Fibroblast of lung (primary cell): ENCODE measurements around the gene ACBD5. TPM values are rescaled to one million over a fixed set of nuclear protein-coding genes. Genes with fewer than 3 reads are reported as not detected.

Source experiments
- DNase-seq, 2 donors: peaks; one replicate each; pipeline versions ENCODE4 v3.0.0 to v3.0.0-alpha.2; 2010; ENCODE audit warnings: low read depth in 2 of 2
- H2AFZ ChIP-seq: 2 replicates; pipeline ENCODE4 v1.5.1; 2012; ENCODE audit warnings: low read length, control low read depth, inconsistent platforms
- H3K27ac ChIP-seq: 2 replicates; pipeline ENCODE4 v1.5.1; 2011; ENCODE audit warnings: low read length, control low read depth; ENCODE audit not compliant: insufficient read depth
- H3K27me3 ChIP-seq: 2 replicates; pipeline ENCODE4 v1.5.1; 2011; ENCODE audit warnings: mild to moderate bottlenecking, low read length; ENCODE audit not compliant: control insufficient read depth, insufficient read depth
- H3K36me3 ChIP-seq: 2 replicates; pipeline ENCODE4 v1.5.1; 2011; ENCODE audit warnings: low read length; ENCODE audit not compliant: control insufficient read depth, insufficient read depth
- H3K4me1 ChIP-seq: 2 replicates; pipeline ENCODE4 v1.5.1; 2011; ENCODE audit warnings: low read length; ENCODE audit not compliant: control insufficient read depth, insufficient read depth; ENCODE audit errors: extremely low read depth
- H3K4me2 ChIP-seq: 2 replicates; pipeline ENCODE4 v1.5.1; 2011; ENCODE audit warnings: low read length, control low read depth; ENCODE audit not compliant: insufficient read depth; ENCODE audit errors: extremely low read depth
- H3K4me3 ChIP-seq, 4 experiments: fragments of 200-600 bp in 1 of 4; sonication (generic) in 1 of 4; replicated peaks in 1 of 4; 2 replicates each; pipeline ENCODE4 v1.5.1; 2011 to 2016; ENCODE audit warnings: low read length in 4 of 4, low read depth in 3 of 4, mild to moderate bottlenecking in 3 of 4, control low read depth in 2 of 4, inconsistent platforms in 1 of 4, mixed read lengths in 1 of 4; ENCODE audit not compliant: insufficient read depth in 1 of 4; ENCODE audit errors: control extremely low read depth in 1 of 4
- H3K79me2 ChIP-seq: 2 replicates; pipeline ENCODE4 v1.5.1; 2012; ENCODE audit warnings: mild to moderate bottlenecking, low read length, inconsistent platforms; ENCODE audit not compliant: control insufficient read depth, insufficient read depth
- H3K9ac ChIP-seq: 2 replicates; pipeline ENCODE4 v1.5.1; 2011; ENCODE audit warnings: mild to moderate bottlenecking, low read length, control low read depth; ENCODE audit not compliant: insufficient read depth
- H3K9me3 ChIP-seq: 2 replicates; pipeline ENCODE4 v1.5.1; 2012; ENCODE audit warnings: low read depth, low read length; ENCODE audit not compliant: control insufficient read depth, insufficient read depth
- H4K20me1 ChIP-seq: 2 replicates; pipeline ENCODE4 v1.5.1; 2011; ENCODE audit warnings: low read length; ENCODE audit not compliant: control insufficient read depth, insufficient read depth; ENCODE audit errors: extremely low read depth
- CTCF ChIP-seq, 2 donors: IDR thresholded peaks in 1 of 2; conservative IDR thresholded peaks in 1 of 2; 1 replicate in 1 of 2; 2 replicates in 1 of 2; pipeline ENCODE4 v1.5.1; 2011 to 2012; ENCODE audit warnings: low read length in 2 of 2, control low read depth in 1 of 2, inconsistent platforms in 1 of 2, low read depth in 1 of 2, mild to moderate bottlenecking in 1 of 2
- EZH2 ChIP-seq: IDR thresholded peaks from 2 replicates; pipeline ENCODE4 v1.5.1; 2012; ENCODE audit warnings: low read length, control low read depth, mild to moderate bottlenecking; ENCODE audit errors: missing control alignments
- polyA plus RNA-seq, 2 donors: library from polyadenylated mRNA; depleted of rRNA in 1 of 2; stranded (reverse) in 1 of 2; unstranded in 1 of 2; fragments of >200 nt; gene quantifications; 2 replicates each; pipeline ENCODE4 v1.2.1, GENCODE V29; 2011 to 2012; ENCODE audit warnings: missing spikeins in 1 of 2
- total RNA-seq: library from RNA; depleted of rRNA; stranded (reverse); fragments of >200 nt; gene quantifications from 2 replicates; pipeline ENCODE4 v1.2.1, GENCODE V29; 2014

Gene ACBD5
- total and polyA plus RNA-seq, 2 donors (not counting 1 experiment from before 2014, with no cell fraction given) = 21.3 to 29.6 TPM

GRCh38 chr10:27251554-27251953 is 11.0 kb upstream of the ACBD5 start:
- no peaks in the 10 kb centered on the region for H3K36me3 ChIP-seq
- H3K4me3 ChIP-seq = no peak overlapping the region
- DNase-seq = no peak
- no peak overlapping the region for H2AFZ ChIP-seq
- TF ChIP-seq CTCF (conservative IDR thresholded peaks at IDR 0.05 in 1 of 2, IDR thresholded peaks at IDR 0.05 in 1 of 2; ENCODE audit: low read depth in 1 of 2, low read length in 2 of 2) (no peak), EZH2 (no peak)
- H3K9me3 ChIP-seq = no peaks in the 10 kb centered on the region
- no peaks in the 10 kb centered on the region for H3K27me3 ChIP-seq
- H3K9ac ChIP-seq = no peak overlapping the region
- no peaks in the 10 kb centered on the region for H3K79me2 ChIP-seq
- no peaks in the 10 kb centered on the region for H3K4me1 ChIP-seq
- no peak overlapping the region for H3K27ac ChIP-seq
- no peak overlapping the region for H3K4me2 ChIP-seq
- no peaks in the 10 kb centered on the region for H4K20me1 ChIP-seq

- Histone ChIP-seq H4K20me1 (no peaks in the 10 kb centered on the region), H3K36me3 (no peaks in the 10 kb centered on the region), H3K27me3 (no peaks in the 10 kb centered on the region), H3K4me1 (peaks cover 2% of the 10 kb centered on the region), H2AFZ (no peak overlapping the region), H3K9ac (no peak overlapping the region), H3K4me2 (no peak overlapping the region), H3K27ac (no peak overlapping the region), H3K79me2 (no peaks in the 10 kb centered on the region), H3K9me3 (no peaks in the 10 kb centered on the region), H3K4me3 (no peak overlapping the region)
- DNase-seq = no peak
- TF ChIP-seq CTCF (conservative IDR thresholded peaks at IDR 0.05 in 1 of 2, IDR thresholded peaks at IDR 0.05 in 1 of 2; ENCODE audit: low read depth in 1 of 2, low read length in 2 of 2) (no peak), EZH2 (no peak)
These were observed 7.6 kb upstream of the ACBD5 start for GRCh38 chr10:27248215-27248614.

DNA sequence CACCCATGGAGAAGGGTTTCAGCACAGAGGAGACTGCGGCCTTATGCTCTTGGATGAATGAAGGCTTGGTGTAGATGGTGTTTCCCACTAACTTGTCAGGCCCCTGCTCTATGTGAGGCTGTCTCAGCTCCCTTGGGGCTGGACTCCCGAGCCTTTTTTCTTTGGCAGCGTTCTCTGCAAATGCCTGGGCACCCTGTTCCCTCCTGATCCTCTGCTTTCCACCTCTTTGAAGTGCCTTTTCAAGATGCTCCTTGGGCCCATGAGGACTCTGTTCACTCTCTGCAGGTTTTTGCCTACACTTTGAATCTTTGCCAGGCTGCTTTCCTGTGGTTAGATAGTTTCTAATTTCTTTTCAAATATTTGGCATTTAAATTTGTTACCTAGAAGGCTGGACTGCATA is 6.8 kb upstream of the ACBD5 start:
- no peaks in the 10 kb centered on the region for H3K79me2 ChIP-seq
- H3K4me3 ChIP-seq = no peak overlapping the region
- H3K4me1 ChIP-seq = peaks cover 2% of the 10 kb centered on the region
- no peak overlapping the region for H3K9ac ChIP-seq
- no peaks in the 10 kb centered on the region for H4K20me1 ChIP-seq
- no peak for DNase-seq
- no peaks in the 10 kb centered on the region for H3K36me3 ChIP-seq
- no peaks in the 10 kb centered on the region for H3K27me3 ChIP-seq
- H3K27ac ChIP-seq = no peak overlapping the region
- no peak overlapping the region for H2AFZ ChIP-seq
- no peaks in the 10 kb centered on the region for H3K9me3 ChIP-seq
- H3K4me2 ChIP-seq = no peak overlapping the region
- TF ChIP-seq EZH2 = no peak
- TF ChIP-seq CTCF (conservative IDR thresholded peaks at IDR 0.05 in 1 of 2, IDR thresholded peaks at IDR 0.05 in 1 of 2; ENCODE audit: low read depth in 1 of 2, low read length in 2 of 2) = no peak
